MCF 10A (cell line): Measurements from ENCODE around the gene EFNA2. TPM values are rescaled to one million over a fixed set of nuclear protein-coding genes. Genes with fewer than 3 reads are reported as not detected.

Source experiments
- BruUV-seq: library from RNA; stranded (reverse); fragments of 400-500 nt; replicated peaks from 2 replicates; lab custom pipeline; 2021; lab: Mats Ljungman, UMichigan
- CTCF ChIA-PET: fragments of 300-600 bp; sonication (Branson Sonifier 250); formaldehyde crosslinking; extraction: SDS; loops from one replicate; lab custom pipeline; 2021; ENCODE audit warnings: antibody characterized with exemption, inconsistent platforms; lab: Yijun Ruan, JAX
- POLR2A ChIA-PET: fragments of 300-600, 350-650 bp; sonication (Branson Sonifier 250); formaldehyde crosslinking; extraction: SDS; loops from one replicate; lab custom pipeline; 2020; ENCODE audit warnings: antibody characterized with exemption, inconsistent platforms; lab: Yijun Ruan, JAX
- DNase-seq: peaks from one replicate; pipeline ENCODE4 v3.0.0-alpha.2; 2018; ENCODE audit not compliant: unreplicated experiment
- H3K27ac Mint-ChIP-seq: one replicate; pipeline ENCODE4 v1.8.0; 2022; ENCODE audit warnings: mild to moderate bottlenecking, low read depth, mixed read lengths; ENCODE audit not compliant: unreplicated experiment
- H3K27me3 Mint-ChIP-seq: one replicate; pipeline ENCODE4 v1.8.0; 2022; ENCODE audit warnings: mixed read lengths; ENCODE audit not compliant: insufficient read depth, unreplicated experiment
- H3K36me3 Mint-ChIP-seq: one replicate; pipeline ENCODE4 v1.8.0; 2022; ENCODE audit warnings: mild to moderate bottlenecking, moderate library complexity, mixed read lengths; ENCODE audit not compliant: insufficient read depth, unreplicated experiment
- H3K4me1 Mint-ChIP-seq: one replicate; pipeline ENCODE4 v1.8.0; 2022; ENCODE audit warnings: mixed read lengths; ENCODE audit not compliant: insufficient read depth, unreplicated experiment
- H3K4me3 Mint-ChIP-seq: one replicate; pipeline ENCODE4 v1.8.0; 2022; ENCODE audit warnings: mild to moderate bottlenecking, moderate library complexity, mixed read lengths; ENCODE audit not compliant: unreplicated experiment
- H3K9me3 Mint-ChIP-seq: one replicate; pipeline ENCODE4 v1.8.0; 2022; ENCODE audit warnings: mixed read lengths; ENCODE audit not compliant: unreplicated experiment
- CTCF ChIP-seq: fragments of 200-600 bp; IDR thresholded peaks from one replicate; pipeline ENCODE4 v1.8.0; 2022; ENCODE audit warnings: antibody characterized with exemption, mild to moderate bottlenecking; ENCODE audit not compliant: unreplicated experiment
- intact Hi-C: fragments of 100-400 bp; cut with micrococcal nuclease; formaldehyde crosslinking; loops from 2 replicates; pipeline ENCODE4 v1.14.1; 2022
- total RNA-seq: library from RNA; stranded (reverse); gene quantifications from 2 replicates; pipeline ENCODE4 v1.2.3, GENCODE V29; 2022

The EFNA2 gene
- total RNA-seq, 1 experiment from 2014 or later: not detected

GRCh38 chr19:1299801-1300200 lies 14.1 kb downstream of the EFNA2 start:
- Mint-ChIP-seq H3K9me3 (no peaks in the 10 kb centered on the region), H3K27ac (no peak overlapping the region), H3K27me3 (no peaks in the 10 kb centered on the region), H3K36me3 (no peaks in the 10 kb centered on the region), H3K4me1 (no peaks in the 10 kb centered on the region), H3K4me3 (no peak overlapping the region)
- no TSS peak for BruUV-seq
- no peak for DNase-seq
- CTCF ChIA-PET: no interaction called here
- POLR2A ChIA-PET: no interaction called here
- intact Hi-C loops: no loop called here
- TF ChIP-seq CTCF: no peak

- CTCF ChIA-PET: interaction anchor here (0.6 to 0.8 kb wide), 3 partner anchors 14 to 702 kb away, joined by 3 to 4 read pairs (median 4); no protein-coding TSS in a partner anchor
- no peaks in the 10 kb centered on the region for H3K36me3 Mint-ChIP-seq
- H3K4me1 Mint-ChIP-seq: no peaks in the 10 kb centered on the region
- H3K27ac Mint-ChIP-seq: no peak overlapping the region
- no peaks in the 10 kb centered on the region for H3K27me3 Mint-ChIP-seq
- no peak for TF ChIP-seq CTCF
- POLR2A ChIA-PET: interaction anchor here (0.5 to 0.6 kb wide), 3 partner anchors 304 to 641 kb away, joined by 3 read pairs; partner anchors contain the start of gene UQCR11
- no peak for DNase-seq
- intact Hi-C loops: no loop called here
- no peaks in the 10 kb centered on the region for H3K9me3 Mint-ChIP-seq
- BruUV-seq: no TSS peak
- no peak overlapping the region for H3K4me3 Mint-ChIP-seq
Measured at GRCh38 chr19:1300744-1301490, 15.2 kb downstream of the EFNA2 start.

GRCh38 chr19:1302533-1303239 lies 17.0 kb downstream of the EFNA2 start:
- H3K9me3 Mint-ChIP-seq: no peaks in the 10 kb centered on the region

More at GRCh38 chr19:1302533-1303239, 17.0 kb downstream of the EFNA2 start:
- no peak for TF ChIP-seq CTCF
- Mint-ChIP-seq H3K36me3 (no peaks in the 10 kb centered on the region), H3K4me3 (no peak overlapping the region), H3K4me1 (no peaks in the 10 kb centered on the region), H3K27me3 (no peaks in the 10 kb centered on the region), H3K27ac (no peak overlapping the region)
- ChIA-PET POLR2A (interaction anchor here (0.7 kb wide), 1 partner anchor 33 kb away, joined by 4 read pairs; no protein-coding TSS in a partner anchor), CTCF (interaction anchor here (1.6 kb wide), 1 partner anchor 12 kb away, joined by 4 read pairs; no protein-coding TSS in a partner anchor)
- intact Hi-C loops: no loop called here
- BruUV-seq: no TSS peak
- DNase-seq: no peak
